Progenitor cell of endocrine pancreas (in vitro differentiated cells): Measurements from ENCODE around the gene MRAS. TPM values are rescaled to one million over a fixed set of nuclear protein-coding genes. Genes with fewer than 3 reads are reported as not detected.
"Not testable (repeated sequence)": the region's sequence is repeated elsewhere in the genome, so short reads cannot be mapped to it uniquely, and the experiment has no call there.

ENCODE experiments used
- DNase-seq: peaks from one replicate; pipeline ENCODE4 v3.0.0; 2021; ENCODE audit warnings: low spot score; ENCODE audit not compliant: unreplicated experiment
- H3K27ac Mint-ChIP-seq: 2 replicates; pipeline ENCODE4 v1.8.0; 2021; ENCODE audit warnings: mild to moderate bottlenecking, moderate library complexity, mixed read lengths
- H3K27me3 Mint-ChIP-seq: 2 replicates; pipeline ENCODE4 v1.8.0; 2021; ENCODE audit warnings: mixed read lengths
- H3K36me3 Mint-ChIP-seq: 2 replicates; pipeline ENCODE4 v1.8.0; 2022; ENCODE audit warnings: mixed read lengths; ENCODE audit not compliant: insufficient read depth
- H3K4me1 Mint-ChIP-seq: 2 replicates; pipeline ENCODE4 v1.8.0; 2021; ENCODE audit warnings: low read depth, mixed read lengths
- H3K4me3 Mint-ChIP-seq: 2 replicates; pipeline ENCODE4 v1.8.0; 2021; ENCODE audit warnings: low read depth, mild to moderate bottlenecking, moderate library complexity, mixed read lengths
- H3K9me3 Mint-ChIP-seq: 2 replicates; pipeline ENCODE4 v1.8.0; 2021; ENCODE audit warnings: low read depth, mixed read lengths
- CTCF ChIP-seq: fragments of 200-600 bp; sonication (generic); IDR thresholded peaks from one replicate; pipeline ENCODE4 v1.5.0; 2021; ENCODE audit warnings: antibody characterized with exemption, mild to moderate bottlenecking; ENCODE audit not compliant: unreplicated experiment
- total RNA-seq: library from RNA; stranded (reverse); gene quantifications from 2 replicates; pipeline ENCODE4 v1.2.1, GENCODE V29; 2021

Gene MRAS
- total RNA-seq, 1 donor from 2014 or later: 27.7 TPM

GRCh38 chr3:138373736-138374094 lies 25.3 kb downstream of the MRAS start:
- H3K27ac Mint-ChIP-seq: no peak overlapping the region
- no peak for TF ChIP-seq CTCF
- DNase-seq: no peak
- no peaks in the 10 kb centered on the region for H3K27me3 Mint-ChIP-seq
- peaks cover 17% of the 10 kb centered on the region for H3K36me3 Mint-ChIP-seq
- H3K9me3 Mint-ChIP-seq: peaks cover 4% of the 10 kb centered on the region
- no peak overlapping the region for H3K4me3 Mint-ChIP-seq
- no peaks in the 10 kb centered on the region for H3K4me1 Mint-ChIP-seq

GRCh38 chr3:138374573-138375134 lies 26.3 kb downstream of the MRAS start:
- Mint-ChIP-seq H3K9me3 (peaks cover 4% of the 10 kb centered on the region), H3K36me3 (peaks cover 21% of the 10 kb centered on the region)

GRCh38 chr3:138375447-138375846 lies 27.1 kb downstream of the MRAS start:
- Mint-ChIP-seq H3K4me1 (no peaks in the 10 kb centered on the region), H3K4me3 (no peak overlapping the region), H3K9me3 (peaks cover 4% of the 10 kb centered on the region), H3K27me3 (no peaks in the 10 kb centered on the region), H3K36me3 (peaks cover 21% of the 10 kb centered on the region), H3K27ac (no peak overlapping the region)
- no peak for DNase-seq
- no peak for TF ChIP-seq CTCF

More at GRCh38 chr3:138374573-138375134, 26.3 kb downstream of the MRAS start:
- Mint-ChIP-seq H3K4me1 (no peaks in the 10 kb centered on the region), H3K27ac (no peak overlapping the region), H3K27me3 (no peaks in the 10 kb centered on the region), H3K4me3 (no peak overlapping the region)
- TF ChIP-seq CTCF: no peak
- DNase-seq: no peak

GRCh38 chr3:138376663-138377062 lies 28.3 kb downstream of the MRAS start:
- DNase-seq: no peak
- Mint-ChIP-seq H3K4me3 (no peak overlapping the region), H3K9me3 (no peaks in the 10 kb centered on the region), H3K36me3 (peaks cover 19% of the 10 kb centered on the region), H3K4me1 (no peaks in the 10 kb centered on the region), H3K27me3 (no peaks in the 10 kb centered on the region), H3K27ac (no peak overlapping the region)
- TF ChIP-seq CTCF: no peak

GRCh38 chr3:138377212-138377611 lies 28.8 kb downstream of the MRAS start:
- H3K4me3 Mint-ChIP-seq, H3K27me3 Mint-ChIP-seq, H3K27ac Mint-ChIP-seq: not testable (repeated sequence)

GRCh38 chr3:138377804-138378203 lies 29.4 kb downstream of the MRAS start:
- no peaks in the 10 kb centered on the region for H3K9me3 Mint-ChIP-seq
- no peak for TF ChIP-seq CTCF
- H3K36me3 Mint-ChIP-seq: peaks cover 19% of the 10 kb centered on the region
- no peak overlapping the region for H3K27ac Mint-ChIP-seq
- no peak overlapping the region for H3K4me3 Mint-ChIP-seq
- no peaks in the 10 kb centered on the region for H3K27me3 Mint-ChIP-seq
- DNase-seq: no peak
- no peaks in the 10 kb centered on the region for H3K4me1 Mint-ChIP-seq

More at GRCh38 chr3:138377212-138377611, 28.8 kb downstream of the MRAS start:
- DNase-seq, H3K4me1 Mint-ChIP-seq, H3K9me3 Mint-ChIP-seq: not testable (repeated sequence)
- H3K36me3 Mint-ChIP-seq: peaks cover 19% of the 10 kb centered on the region
